Activated CD4-positive, alpha-beta T cell treated with anti-CD3 and anti-CD28 coated beads, Interleukin-2, Interleukin-6, amounts not matched to agents 100 ng/mL and 50 ng/mL, durations not matched to agents 16 hours and 8 hours (primary cell): ENCODE data around the gene MVD.

Experiments used
- DNase-seq: peaks from one replicate; pipeline ENCODE4 v3.0.0-alpha.2; 2020

Gene MVD

GRCh38 chr16:88697116-88697830, 34.4 kb upstream of the MVD start:
- no peak for DNase-seq

DNA sequence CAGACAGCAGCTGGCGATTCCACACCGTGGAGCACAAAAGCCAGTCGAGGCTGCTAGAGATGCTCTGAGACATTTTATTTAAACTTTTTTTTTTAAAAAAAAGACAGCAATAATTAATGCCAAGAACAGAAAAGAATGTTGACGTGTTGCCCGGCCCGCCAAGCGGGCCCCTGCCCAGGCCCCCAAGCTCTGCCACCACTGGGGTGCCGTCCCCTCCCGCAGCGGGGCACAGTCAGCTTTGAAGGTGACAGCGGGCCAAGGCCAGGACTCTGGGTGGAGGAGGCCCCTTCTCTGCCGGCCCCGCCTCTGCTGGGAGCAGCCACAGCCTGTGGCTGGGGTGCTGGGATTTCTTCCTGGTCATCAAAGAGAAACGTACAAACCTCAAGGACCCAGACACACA, 33.5 kb upstream of the MVD start:
- DNase-seq: no peak

DNA sequence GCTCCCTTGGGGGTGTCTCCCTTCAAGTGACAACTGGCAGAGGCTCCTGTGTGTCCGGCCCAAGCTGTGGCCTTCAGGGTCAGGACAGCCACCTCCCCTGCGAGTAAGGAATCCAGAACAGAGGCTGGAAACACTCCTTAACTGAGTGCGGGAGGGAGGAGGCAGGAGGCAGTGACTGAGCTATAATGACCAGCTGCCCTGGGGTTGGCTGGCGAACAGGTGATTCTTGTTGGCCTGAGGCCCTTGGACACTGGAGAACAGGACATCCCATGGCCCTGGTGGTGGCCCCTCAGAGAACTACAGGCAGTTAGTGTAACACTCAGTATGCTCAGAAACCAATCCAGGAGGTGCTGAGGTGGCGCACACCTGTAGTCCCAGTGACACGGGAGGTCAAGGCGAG, 32.9 kb upstream of the MVD start:
- no peak for DNase-seq

DNA sequence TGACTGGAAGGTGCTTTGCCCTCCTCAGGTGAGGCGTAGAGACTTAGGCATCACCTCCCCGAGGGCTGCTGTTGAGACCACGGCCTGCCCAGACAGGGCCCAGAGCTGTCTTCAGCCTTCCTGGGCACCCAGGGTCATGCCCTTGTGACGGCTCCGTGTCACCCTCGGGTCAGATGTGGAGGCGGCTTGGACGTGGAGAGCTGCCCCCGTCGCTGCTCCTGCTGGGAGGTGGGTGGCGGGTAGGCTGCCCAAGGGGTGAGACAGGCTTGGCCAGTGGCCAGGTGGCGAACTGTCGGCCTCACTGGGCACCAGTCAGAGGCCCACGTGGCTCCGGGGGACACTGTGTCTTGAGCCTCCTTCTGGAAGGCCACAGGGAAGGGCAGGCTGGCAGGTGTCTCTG, 32.3 kb upstream of the MVD start:
- no peak for DNase-seq

GRCh38 chr16:88694221-88695087, 31.6 kb upstream of the MVD start:
- DNase-seq: no peak

DNA sequence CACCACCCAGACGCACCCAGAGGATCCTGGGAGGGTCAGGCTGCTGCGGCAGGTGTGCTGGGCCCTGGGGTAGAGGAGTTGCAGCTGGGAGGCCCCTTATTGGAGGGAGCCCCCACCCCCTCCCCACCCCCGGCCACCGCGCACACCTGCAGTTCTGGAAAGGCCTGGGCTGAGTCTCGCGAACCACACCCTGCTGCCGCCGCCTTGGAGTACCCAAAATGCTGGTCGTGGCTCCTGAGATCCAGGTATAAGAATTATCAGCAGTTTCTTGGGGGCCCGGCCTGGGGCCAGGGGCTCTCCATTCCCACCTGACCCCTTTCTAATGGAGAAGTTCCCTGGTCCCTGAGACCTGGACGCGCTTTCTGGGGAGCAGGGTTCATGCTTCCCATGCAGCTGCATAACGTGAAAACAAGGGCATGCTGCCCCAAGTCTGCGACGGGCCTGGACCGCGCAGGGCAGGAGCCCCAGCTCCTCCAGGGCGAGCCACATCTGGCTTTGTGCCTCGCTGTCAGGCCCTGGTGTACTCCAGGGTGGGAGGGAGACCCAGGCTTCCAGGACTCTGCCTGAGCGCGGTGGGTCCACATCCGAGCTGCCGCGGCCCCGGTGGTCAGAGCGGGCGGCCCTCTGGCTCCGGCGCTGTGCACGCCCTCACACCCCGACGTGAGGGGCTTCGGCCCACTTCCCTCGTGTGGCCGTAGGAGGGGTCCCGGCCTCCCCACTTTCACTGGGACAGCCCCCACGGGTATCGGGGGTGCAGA, 30.7 kb upstream of the MVD start:
- DNase-seq: no peak

DNA sequence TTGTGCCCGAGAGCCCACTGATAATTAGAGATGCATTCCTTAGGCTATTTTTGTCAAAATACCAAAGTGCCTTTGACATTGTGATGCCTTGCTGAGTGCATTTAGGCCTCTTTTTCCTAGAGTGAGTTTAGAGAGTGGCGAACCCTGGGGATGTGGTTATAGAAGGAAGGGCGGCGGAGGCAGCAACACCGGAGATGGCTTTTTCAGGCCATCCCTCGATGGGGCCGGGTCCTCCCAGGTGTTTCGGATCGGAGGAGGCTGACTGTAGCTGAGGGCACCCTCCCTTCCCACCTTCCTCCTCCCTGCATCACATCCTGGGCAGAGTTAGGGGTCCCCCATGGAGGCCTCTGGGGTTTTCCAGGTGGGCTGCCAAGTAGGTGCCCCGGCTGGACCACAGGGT, 30.0 kb upstream of the MVD start:
- DNase-seq: no peak

GRCh38 chr16:88691924-88692560, 29.2 kb upstream of the MVD start:
- peak; percentile 38 for DNase-seq

DNA sequence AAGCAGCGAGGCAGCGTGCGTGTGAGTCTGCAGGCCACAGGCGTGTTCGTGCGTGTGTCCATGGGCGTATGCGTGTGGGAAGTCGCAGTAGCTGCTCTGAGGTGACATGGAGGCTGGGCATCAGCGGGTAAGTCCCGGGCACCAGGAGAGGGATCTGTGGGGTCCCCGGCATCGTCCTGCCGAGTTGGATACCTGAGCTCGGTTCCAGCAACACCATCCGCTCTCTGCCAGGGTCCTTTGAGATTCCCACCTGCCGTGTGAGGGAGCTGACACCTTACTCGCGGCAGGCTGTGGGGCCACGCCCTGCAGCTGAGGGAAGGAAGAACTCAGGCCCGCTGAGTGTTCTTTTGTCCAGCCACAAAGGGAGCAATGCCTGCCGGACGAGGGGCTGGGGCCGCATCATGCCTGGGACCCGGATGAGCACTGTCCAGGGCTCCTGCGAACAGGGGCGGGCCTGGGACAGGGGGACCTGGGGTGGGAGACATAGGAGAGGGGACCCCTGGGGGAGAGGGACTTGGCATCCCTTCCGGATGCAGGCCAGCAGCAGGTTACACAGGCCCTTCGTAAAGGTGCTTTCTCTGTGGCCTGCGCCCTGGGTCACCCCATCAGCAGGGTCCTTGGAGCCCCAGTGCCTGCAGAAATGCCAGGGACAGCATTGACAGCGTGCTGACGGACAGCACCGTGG, 28.4 kb upstream of the MVD start:
- no peak for DNase-seq

- DNase-seq: no peak
Observed at GRCh38 chr16:88690341-88691128, 27.6 kb upstream of the MVD start.

GRCh38 chr16:88688013-88688778, 25.3 kb upstream of the MVD start:
- DNase-seq: no peak

DNA sequence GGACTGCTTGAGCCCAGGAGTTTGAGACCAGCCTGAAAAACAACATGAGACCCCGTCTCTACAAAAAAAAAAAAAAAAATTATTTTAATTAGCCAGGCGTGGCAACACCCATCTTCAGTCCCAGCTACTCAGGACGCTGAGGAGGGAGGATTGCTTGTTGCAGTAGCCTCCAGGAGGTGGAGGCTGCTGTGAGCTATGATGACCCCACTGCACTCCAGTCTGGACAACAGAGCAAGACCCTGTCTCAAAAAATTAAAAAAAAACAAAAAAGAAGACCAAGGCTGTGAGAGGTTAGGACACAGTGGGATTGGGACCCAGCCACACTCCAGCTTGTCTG, 24.8 kb upstream of the MVD start:
- DNase-seq: no peak

DNA sequence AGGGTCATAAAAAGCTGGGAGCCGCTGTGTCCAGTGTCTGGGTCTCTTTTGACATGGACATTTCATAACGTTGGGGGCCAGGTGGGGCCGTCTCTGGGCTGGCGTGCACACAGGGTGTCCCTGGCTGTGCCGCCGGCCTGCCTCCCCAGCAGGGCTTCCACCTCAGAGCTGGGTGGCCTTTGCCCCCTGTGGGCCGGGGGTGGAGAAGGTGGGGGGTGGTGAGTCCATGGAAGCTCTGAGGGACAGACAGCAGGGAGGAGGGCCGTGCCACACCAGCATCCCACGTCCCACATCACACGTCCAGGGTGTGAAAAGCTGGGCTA, 24.3 kb upstream of the MVD start:
- no peak for DNase-seq

GRCh38 chr16:88686439-88687253, 23.8 kb upstream of the MVD start, which contains the start of gene SNAI3:
Gene SNAI3 (minus strand): TSS chr16:88686507. CDS start chr16:88686406, 101 bp downstream.
- DNase-seq: peak; percentile 86

DNA sequence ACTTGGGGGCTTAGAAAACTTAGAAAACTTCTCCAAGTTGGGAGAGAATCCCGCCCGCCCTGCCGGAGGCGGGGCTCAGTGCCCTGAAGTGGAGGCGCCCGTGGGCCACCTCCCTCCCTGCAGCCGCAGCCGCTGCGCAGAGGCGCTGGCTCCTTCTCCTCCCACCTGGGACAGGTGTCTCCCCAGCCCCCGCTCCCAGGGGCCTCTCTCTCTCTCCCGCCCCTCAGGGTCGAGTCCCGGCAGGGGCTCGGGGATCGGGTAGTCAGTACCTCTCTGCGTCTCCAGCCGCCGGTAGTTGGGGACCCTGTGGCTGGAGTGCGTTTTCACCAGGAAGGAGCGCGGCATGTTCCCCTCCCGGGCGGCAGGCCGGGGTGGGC, 23.2 kb upstream of the MVD start:
- no peak for DNase-seq

DNA sequence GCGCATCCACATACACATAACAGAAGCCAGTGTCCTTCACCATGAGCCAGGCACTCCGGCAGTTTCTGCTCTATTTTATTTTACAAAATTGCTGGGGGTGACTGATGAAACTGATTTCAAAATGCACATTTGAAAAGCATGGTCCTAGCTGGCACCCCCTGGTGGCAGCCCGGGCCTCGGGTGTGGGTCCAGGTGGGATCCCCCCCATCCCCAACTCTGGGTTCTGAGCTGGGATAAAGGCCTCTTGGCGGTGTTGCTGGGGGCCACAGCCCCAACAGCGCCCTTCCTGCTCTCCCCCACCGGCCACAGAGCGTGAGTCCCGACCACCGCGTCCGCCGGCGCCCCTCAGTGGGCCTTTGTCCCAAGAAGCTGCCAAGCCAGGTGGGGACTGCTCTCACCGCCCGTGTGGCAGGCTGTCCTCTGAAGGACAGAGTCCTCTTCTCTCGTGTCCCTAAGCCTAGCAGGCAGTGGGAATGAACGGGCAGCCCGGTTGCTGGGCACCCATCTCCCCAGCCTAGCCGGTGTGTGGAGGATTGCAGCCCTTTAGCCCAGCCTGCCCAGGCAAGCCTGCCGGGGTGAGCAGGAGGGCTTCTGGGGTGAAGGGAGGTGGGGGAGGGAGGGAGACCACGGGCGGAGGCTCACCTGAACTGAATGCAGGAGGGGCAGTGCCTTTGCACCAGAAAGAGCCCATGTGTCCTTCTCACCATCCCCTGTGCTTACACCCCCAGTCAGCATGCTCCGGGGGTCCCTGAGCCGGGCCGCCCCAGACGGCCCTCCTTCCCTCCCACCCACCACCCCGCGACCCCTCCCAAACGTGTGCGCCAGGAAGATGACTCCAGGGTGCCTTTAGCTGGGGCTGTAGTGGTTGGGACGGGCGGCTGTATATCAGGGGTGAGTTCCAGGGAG, 22.5 kb upstream of the MVD start:
- peak; percentile 53 for DNase-seq

- DNase-seq: no peak
Observed at GRCh38 chr16:88684569-88685155, 21.8 kb upstream of the MVD start.

- peak; percentile 79 for DNase-seq
Observed at GRCh38 chr16:88681709-88682451, 19.0 kb upstream of the MVD start.
